C1 segment of cervical spinal cord (tissue), 14 donors: ENCODE results near the gene GPX5.
"Not testable (repeated sequence)": the region's sequence is repeated elsewhere in the genome, so short reads cannot be mapped to it uniquely, and the experiment has no call there.

Source experiments
- DNase-seq, 14 donors: peaks; one replicate each; lab custom pipeline; 2025; lab: John Stamatoyannopoulos, UW

The GPX5 gene

GRCh38 chr6:28525496-28526039 lies at the start of gene GPX5:
GPX5 (plus strand) TSS chr6:28525881; CDS start chr6:28526014, 133 bp downstream.
- no peak for DNase-seq

GRCh38 chr6:28478518-28478917 lies 47.2 kb upstream of the GPX5 start:
- DNase-seq, result no peak

- no peak for DNase-seq
Observed at GRCh38 chr6:28480253-28480932, 45.3 kb upstream of the GPX5 start.

GRCh38 chr6:28485482-28485881 lies 40.2 kb upstream of the GPX5 start:
- DNase-seq, result no peak

GRCh38 chr6:28486533-28486932 lies 39.1 kb upstream of the GPX5 start:
- no peak for DNase-seq

- no peak for DNase-seq
Observed at GRCh38 chr6:28486988-28487742, 38.5 kb upstream of the GPX5 start.

- peak in 2 of 14 donors; percentile 1 to 5 for DNase-seq
Observed at GRCh38 chr6:28488916-28489365, 36.7 kb upstream of the GPX5 start.

- DNase-seq, result peak in 6 of 14 donors; percentile 1 to 9 (median 6)
Observed at GRCh38 chr6:28489366-28490204, 36.1 kb upstream of the GPX5 start.

GRCh38 chr6:28490205-28490890 lies 35.3 kb upstream of the GPX5 start:
- no peak for DNase-seq

- no peak for DNase-seq
Observed at GRCh38 chr6:28491984-28492317, 33.7 kb upstream of the GPX5 start.

- no peak for DNase-seq
Observed at GRCh38 chr6:28496099-28496779, 29.4 kb upstream of the GPX5 start.

GRCh38 chr6:28497306-28497705 lies 28.4 kb upstream of the GPX5 start:
- no peak for DNase-seq

GRCh38 chr6:28497893-28498292 lies 27.8 kb upstream of the GPX5 start:
- DNase-seq, result no peak

- no peak for DNase-seq
Observed at GRCh38 chr6:28501259-28501658, 24.4 kb upstream of the GPX5 start.

- DNase-seq, result not testable (repeated sequence)
Observed at GRCh38 chr6:28502136-28502535, 23.5 kb upstream of the GPX5 start.

GRCh38 chr6:28502709-28503305 lies 22.9 kb upstream of the GPX5 start:
- not testable (repeated sequence) for DNase-seq

- DNase-seq, result no peak
Observed at GRCh38 chr6:28505733-28506132, 19.9 kb upstream of the GPX5 start.

GRCh38 chr6:28506807-28507475 lies 18.7 kb upstream of the GPX5 start:
- no peak for DNase-seq

GRCh38 chr6:28511628-28512300 lies 13.9 kb upstream of the GPX5 start:
- DNase-seq, result no peak
